Thyroid gland (tissue), 4 donors: Measurements from ENCODE around the gene CDC14B.

Experiments used
- CTCF ChIP-seq, 6 experiments: fragments of 200-600 bp in 3 of 6; fragments of 450-650 bp in 3 of 6; sonication (generic) in 3 of 6; IDR thresholded peaks; one replicate each; pipeline ENCODE4 v1.5.1; 2016 to 2019; ENCODE audit warnings: antibody characterized with exemption in 6 of 6, mild to moderate bottlenecking in 2 of 6, inconsistent platforms in 1 of 6, moderate library complexity in 1 of 6
- POLR2A ChIP-seq, 2 donors: fragments of 450-650 bp; IDR thresholded peaks; one replicate each; pipeline ENCODE4 v1.6.1; 2017; ENCODE audit warnings: antibody characterized with exemption in 2 of 2, mild to moderate bottlenecking in 2 of 2, moderate library complexity in 1 of 2

GRCh38 chr9:96566498-96567202 lies 53.0 kb downstream of the CDC14B start:
- TF ChIP-seq POLR2A (IDR thresholded peaks at IDR 0.05) (peak in 1 of 2 donors; percentile 46), CTCF (IDR thresholded peaks at IDR 0.05) (peak; percentile 43 to 80 (median 64))
